HG03457 (cell line): ENCODE results near the gene RBM4B.

Source experiments
- ATAC-seq: cut with Tn5 transposase; IDR thresholded peaks from one replicate; pipeline ENCODE4 v1.9.1; 2021; ENCODE audit warnings: moderate number of reproducible peaks; ENCODE audit not compliant: unreplicated experiment

The RBM4B gene

DNA sequence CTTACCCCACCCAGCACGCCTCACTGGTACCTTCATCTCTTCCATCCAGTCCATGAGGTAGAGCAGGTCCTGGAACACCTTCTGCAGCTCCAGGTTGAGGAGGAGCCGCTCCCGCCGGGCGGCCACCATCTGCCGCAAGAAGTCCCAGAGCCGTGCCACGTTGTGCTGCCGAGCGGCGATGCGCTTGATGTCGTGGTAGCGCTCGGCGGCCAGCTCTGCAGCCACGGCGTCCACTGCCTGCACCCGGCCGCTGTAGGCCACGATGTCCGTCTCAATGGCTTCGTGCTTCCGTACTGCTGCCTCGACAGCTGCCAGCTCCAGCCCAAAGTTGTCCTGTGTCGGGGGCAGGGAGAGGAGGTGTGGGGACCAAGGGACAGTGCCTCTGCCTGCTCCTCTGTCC, 29.8 kb upstream of the RBM4B start:
- no peak for ATAC-seq

DNA sequence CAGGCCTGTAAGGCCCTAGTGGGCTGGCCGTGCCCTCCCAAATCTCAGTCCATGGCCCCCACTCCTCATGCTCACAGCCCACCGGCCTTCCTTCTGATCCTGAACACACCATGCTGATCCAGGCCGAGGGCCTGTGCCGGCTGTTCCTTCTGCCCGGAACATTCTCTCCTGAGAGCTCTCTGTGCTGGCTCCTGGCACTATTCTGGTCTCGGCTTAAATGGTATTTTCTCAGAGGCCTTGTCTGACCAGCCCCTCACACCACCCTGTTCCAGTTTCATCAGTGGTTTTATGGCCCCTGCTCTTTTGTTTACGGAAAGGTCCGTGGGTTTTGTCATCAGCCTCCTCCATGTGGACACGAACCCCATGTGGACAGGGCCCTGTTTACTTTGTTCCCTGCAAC, 29.3 kb upstream of the RBM4B start:
- no peak for ATAC-seq

GRCh38 chr11:66705587-66706335, 28.1 kb upstream of the RBM4B start:
- no peak for ATAC-seq

GRCh38 chr11:66704659-66705360, 27.1 kb upstream of the RBM4B start:
- ATAC-seq = no peak

DNA sequence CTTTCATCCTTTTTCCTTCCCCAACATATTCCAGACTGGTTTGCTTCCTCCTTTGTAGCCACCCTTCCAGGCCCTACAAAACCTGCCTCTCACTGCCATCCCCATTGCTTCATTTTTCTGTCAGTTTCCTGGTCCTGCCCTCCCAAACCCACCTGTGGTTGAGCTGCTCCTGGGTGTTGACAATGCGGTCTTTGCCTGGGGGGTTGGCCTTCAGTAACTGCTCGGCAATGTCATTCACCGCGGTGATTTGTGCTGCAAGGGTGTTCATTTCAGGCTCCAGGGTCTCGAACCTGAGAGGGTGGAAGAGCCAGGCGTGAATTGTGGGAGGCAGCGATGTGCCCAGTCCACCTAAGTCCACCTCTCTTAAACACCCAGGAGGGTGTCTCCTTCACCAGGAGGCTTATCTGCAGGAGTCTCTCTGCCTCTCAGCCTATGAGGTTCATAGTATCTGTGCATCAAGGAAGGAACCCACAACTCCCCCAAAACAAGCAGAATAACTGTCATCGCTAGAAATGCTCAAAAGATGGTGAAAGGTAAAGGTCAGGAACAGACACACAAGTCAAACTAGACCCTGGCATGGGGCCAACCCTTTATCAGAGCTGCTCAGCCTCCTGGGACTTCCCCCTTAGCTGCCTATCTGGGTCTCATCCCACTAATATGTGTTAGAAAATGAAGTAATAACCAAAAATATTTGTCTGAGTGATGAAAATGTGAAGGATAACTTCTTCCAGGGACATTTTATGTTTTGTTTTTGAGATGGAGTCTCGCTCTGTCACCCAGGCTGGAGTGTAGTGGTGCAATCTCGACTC, 23.9 kb upstream of the RBM4B start:
- no peak for ATAC-seq

DNA sequence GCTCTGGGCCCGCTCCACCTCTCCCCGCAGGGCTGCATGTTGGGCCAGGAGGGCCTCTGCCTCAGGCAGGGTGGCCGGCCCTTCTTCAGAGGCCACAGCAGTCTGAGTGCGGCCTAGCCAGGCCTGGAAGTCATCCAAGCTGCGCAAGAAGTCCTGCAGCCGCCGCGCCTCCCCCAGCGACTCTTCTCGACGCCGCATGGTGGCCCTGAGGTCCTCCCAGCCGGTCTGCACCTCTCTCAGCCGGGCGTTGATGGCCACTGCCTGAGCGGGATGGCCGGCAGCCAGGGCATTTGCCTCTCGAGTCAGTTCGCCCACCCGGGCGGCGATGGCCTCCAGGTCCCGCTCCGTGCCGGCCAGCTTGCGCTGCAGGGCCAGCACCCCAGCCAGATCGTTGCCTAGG, 23.1 kb upstream of the RBM4B start:
- no peak for ATAC-seq

- no peak for ATAC-seq
Observed at GRCh38 chr11:66700337-66700736, 22.6 kb upstream of the RBM4B start.

DNA sequence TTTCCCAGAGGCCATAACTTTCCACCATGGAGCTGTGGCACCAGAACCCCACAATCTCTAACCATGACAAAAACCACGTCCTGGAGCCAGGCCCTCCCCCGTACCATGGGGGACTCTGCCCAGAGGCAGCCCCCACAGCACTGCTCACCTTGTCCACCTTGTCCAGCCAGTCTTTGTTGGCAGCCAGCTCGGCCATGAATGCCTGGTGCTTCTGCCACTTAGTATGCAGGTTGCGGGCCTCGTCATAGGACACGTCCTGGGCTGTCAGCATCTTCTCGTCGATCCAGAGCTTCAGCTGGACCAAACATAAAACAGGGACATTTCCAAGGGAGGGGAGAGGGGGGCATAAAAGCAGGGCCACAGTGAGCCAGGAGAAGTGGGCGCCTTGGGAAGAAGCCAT, 20.8 kb upstream of the RBM4B start:
- no peak for ATAC-seq

- ATAC-seq = no peak
Observed at GRCh38 chr11:66697988-66698387, 20.3 kb upstream of the RBM4B start.

DNA sequence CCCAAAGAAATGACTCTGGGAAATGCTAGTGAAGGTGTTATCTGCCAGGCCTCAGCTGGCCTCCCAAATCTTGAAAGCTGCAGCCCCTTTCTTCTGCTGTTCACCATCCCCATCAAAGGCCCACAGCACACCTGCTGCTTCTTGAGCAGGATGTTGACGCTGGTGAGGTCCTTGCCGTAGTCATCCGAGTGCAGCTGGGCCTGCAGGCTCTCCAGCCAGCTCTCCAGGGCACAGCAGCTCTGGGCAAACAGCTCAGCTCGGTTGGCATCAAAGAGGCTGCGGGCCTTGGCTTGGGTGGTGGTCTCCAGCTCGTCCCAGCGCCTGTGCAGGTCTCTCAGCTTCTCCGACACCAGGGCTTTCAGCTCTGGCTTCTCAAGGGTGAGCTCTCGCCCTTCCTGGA, 18.5 kb upstream of the RBM4B start:
- ATAC-seq = no peak

DNA sequence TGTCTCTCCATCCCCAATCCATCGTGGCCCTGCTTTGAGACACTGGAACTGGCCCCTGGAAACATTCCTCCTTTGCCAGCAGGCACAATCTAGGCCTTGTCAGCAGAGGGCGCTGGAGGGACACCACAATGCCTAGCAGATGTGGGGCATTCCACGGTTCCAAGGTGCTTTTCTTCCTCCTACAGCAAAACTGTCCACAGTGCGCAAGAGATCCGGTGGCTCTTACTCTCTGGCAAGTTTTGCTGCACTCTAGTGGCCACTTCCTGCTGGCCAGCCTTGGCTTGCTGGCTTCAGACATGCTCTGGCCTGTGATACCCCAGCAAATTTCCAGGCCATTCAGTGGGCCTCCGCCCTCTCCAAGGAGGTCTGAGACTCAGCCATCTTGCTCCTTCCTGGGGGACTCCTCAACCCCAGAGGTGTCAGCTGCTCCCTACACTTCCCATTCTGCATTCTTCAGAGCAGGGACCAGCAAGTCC, 17.1 kb upstream of the RBM4B start:
- ATAC-seq = no peak

DNA sequence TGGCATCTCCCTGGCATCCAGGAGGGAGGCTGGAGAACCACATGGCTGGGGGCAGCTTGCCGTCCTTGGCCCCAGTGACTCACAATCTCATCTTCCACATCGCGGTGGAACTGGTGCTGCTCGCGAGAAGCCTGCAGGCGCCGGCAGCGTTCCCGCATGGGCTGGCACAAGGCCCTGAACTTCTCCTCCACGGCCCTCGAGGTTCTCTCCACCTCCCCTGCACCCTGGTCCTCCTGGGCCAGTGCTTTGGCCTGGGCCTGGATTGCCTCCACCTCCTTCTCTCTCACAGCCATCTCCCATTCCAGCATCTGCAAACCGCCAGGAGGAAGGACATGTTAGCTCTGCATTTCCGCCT, 16.3 kb upstream of the RBM4B start:
- ATAC-seq = no peak

GRCh38 chr11:66693356-66694055, 15.8 kb upstream of the RBM4B start:
- no peak for ATAC-seq

DNA sequence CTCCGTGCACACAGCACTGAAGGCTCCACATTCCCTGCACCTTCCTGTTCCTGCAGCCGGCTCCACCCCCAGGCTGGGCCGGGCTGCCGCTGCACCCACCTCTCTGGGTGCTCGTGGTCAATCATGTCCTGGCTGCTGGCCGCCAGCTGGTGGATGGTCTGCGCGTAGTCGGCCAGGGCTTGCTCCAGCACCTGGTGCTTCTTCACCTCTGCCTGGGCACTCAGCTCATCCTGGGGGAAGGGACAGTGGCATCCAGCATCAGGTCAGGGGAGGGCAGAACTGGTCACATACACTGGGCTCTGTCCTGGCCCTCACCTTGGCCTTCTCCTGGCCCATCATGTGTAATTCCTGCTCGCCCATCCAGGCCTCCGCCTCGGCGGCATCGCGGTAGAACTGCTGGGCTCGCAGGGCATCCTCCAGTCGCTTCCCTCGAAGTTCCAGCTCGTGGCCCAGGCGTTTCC, 15.2 kb upstream of the RBM4B start:
- ATAC-seq = no peak

DNA sequence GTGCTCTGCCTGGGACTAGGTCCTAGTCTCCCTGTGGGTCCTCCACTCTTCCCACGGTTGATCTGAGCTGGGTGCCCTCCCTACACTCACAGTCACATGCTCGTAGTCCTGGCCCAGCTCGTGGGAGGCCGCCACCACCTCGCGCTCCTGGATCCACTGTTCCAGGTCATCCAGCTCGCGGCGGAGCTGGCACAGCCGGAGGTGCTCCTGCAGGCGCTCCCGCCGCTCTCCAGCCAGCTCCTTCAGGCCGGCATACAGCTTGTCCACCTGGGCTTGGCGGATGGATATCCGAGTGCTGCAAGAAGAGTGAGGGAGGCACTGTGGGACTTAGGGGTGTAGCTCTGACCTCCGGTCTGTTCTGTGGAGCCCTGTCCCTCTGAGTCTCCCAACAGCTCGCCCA, 14.8 kb upstream of the RBM4B start:
- no peak for ATAC-seq

- ATAC-seq = no peak
Observed at GRCh38 chr11:66691311-66691980, 13.8 kb upstream of the RBM4B start.

DNA sequence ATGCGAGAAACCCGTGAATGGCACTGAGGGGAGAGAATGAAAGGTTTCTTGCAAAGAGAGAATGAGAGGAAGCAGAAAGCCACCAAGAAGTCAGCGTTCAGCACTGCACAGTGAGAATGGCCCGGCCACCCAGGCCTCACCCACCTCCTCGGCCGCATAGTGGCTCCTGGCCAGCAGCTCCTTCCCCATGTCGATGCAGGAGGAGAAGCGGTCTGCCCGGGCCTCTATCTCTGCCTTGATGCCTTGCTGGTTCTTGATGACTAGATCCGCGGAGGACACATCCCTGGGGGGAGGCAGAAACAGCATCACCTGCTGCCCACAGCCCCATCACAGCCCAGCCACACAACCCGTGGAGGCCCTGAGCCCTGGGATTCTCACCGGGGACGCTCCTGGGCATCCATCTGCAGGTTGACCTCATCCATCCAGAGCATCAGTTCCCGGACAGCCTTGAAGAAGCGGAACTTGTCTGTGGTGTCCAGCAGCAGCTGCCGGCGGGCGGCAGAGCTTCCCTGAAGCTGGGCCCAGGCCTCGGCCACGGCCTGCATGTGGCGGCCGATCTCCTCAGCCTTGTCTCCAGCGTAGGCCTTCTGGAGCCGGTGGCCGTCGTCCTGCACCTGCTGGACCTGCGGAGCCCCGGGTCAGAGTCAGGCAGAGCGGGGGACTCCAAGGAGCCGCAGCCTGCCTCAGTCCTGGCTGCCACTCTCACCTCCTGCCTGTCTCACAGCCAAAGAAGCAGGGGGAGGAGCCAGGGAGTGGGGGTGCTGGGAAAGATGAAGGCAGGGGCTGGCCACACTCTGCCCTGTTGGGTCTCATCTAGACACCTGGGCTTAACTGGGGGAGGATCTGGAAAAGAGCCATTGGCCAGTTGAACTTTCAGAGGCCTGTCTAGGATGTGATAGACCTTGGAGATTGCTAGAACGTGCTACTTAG, 12.2 kb upstream of the RBM4B start:
- no peak for ATAC-seq

GRCh38 chr11:66688561-66689534, 11.2 kb upstream of the RBM4B start:
- no peak for ATAC-seq
